Activated CD4-positive, alpha-beta T cell treated with anti-CD3 and anti-CD28 coated beads, Interleukin-2, amount 50 U/mL, for 4 hours (primary cell): ENCODE results near the gene CCDC102B.
"Not testable (repeated sequence)": the region's sequence is repeated elsewhere in the genome, so short reads cannot be mapped to it uniquely, and the experiment has no call there.

Experiments
- DNase-seq, 2 experiments: peaks; one replicate each; pipeline ENCODE4 v3.0.0-alpha.2; 2020

The CCDC102B gene

DNA sequence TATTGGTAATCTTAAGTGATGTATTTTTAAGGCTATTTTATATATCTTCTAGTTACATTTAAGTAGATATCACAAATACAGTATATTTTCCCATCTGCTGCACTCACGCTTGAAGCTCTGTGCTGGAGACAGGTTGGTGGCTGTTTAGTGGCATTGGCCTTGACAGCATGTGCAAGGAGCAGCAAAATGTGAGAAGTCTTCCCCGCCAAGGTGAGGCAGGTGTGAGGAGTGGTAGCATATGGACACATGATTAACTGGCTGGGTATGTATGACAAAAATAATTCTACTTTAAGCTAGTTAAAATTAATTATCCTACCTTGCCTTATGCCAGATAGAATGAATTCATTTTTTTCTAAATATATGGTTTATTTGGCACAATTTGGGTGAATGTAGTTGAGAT lies 117.2 kb downstream of the CCDC102B start:
- DNase-seq = no peak

DNA sequence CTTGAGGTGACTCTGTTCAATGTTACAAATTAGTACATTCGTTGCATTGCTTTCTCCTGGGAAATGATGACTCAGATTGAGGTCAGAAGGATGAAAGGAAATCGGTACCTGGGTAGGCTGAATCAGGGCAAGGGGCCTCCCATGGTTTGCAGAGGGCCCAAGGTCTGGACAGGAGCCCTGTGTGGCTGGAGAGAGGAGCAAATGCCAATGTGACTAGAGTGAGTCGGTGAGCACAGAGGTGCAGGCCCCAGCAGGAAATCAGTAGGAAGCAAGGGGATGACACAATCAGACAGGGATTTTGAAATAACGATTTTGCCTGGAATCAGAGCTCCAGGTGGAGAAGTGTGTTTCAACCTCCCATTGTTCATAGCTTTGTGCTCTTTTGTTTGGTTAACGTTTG lies 118.9 kb downstream of the CCDC102B start:
- DNase-seq = no peak

DNA sequence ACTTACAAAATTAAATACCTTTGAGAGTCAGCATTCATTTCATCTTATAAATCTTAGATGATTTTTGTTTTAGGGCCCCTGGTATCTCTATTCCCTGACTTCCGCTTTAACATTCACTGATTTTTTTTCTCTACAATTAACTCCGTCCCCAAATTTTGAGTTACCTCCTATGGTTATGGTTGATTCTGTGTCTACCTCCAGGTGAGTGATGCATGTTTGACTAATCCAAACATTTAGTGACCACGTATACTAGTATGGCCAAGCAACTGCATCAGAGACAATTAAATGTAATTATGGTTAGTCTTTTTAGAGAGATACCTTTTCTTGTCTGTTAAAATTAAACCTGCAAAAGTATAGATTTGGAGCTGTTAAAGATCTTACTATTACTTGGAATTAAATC lies 120.3 kb downstream of the CCDC102B start:
- DNase-seq = no peak

DNA sequence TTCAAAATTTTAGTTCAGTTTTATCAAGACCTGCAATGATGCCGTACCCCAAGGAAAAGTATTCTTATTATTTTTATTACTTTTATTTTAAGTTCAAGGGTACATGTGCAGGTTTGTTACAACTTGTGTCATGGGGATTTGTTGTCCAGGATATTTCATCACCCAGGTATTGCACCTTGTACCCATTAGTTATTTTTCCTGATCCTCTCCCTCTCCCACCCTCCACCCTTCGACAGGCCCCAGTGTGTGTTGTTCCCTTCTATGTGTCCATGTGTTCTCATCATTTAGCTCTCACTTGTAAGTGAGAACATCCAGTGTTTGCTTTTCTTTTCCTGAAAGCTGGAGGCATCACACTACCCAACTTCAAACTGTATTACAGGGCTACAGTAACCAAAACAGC lies 122.0 kb downstream of the CCDC102B start:
- no peak for DNase-seq

DNA sequence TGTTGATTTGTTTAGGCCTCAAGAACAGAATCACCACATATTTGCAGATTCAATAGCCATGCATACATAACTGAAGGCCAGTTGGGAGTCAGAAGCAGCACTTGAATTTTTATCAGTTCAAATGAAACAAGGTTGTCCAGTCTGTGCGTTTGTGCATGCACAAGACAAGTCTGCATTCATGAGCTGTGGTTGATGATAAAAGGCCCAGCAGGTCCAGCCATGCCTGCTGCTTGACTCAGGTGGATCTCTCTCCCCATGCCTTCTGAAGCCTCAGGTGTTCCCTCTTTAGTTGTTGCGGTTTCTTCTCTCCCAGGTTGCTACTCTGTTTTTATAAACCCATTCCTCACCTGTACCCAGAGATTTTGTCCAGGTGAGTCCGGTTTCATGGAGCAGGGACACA lies 124.5 kb downstream of the CCDC102B start:
- no peak for DNase-seq

DNA sequence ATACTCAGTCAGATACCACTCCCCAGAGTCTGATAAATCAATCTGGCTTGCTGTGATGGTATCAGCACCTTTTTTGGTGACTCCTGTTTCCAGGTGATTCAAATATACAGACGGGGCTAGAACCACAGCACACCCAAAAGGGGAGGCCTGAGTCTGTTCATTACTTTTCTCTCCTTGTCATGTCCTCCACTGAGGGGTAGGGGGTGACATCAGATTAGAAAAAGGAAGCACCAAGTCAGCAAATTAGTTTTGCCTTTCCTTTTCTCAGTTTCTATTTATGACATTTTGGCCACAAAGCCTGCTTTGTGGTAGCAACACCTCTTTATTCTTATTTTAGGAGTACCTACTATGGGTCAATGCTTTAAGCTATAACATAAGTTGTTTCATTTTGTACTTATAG lies 127.4 kb downstream of the CCDC102B start:
- DNase-seq = no peak

DNA sequence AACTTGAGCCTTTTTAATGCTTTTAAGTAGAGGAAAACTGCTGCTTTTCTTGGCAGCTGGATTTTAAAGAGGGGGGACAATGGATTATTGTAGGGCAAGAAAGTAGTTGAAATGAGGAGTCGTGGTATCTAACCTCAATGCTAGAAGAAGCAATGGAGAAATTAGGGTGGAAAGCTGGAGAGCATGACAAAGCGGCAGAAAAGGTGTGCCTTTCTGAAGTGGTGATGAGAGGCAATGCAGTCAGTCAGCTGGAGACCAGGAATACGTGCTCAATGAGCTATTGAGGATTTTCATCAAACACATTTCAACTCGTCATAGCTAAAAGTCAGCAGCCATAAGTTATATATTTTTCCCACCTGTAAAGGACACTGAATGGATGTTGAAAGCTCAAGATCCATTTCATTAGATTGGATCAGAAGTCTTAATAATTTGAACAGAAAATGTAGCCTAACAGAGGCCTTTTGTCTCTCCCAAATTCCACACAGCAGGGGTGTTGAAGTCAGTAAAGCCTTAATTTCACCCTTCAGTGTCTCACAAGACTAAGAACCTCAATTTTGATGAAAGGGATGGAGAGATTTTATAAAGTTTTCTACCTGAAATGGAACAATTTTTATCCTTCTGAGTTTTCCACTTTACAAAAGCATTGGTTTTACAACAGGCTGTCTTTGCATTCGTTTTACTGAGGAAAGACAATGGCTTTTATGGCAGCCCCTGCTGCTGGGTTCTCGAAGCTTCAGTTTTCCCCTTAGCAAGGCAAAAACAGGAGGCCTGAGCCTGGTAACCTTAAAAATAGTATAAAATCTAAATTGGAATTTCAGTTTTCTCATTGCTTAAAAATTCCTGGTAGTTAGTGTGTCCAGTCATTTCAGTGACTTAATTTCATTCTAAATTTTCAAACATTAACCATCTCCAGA lies 131.1 kb downstream of the CCDC102B start:
- no peak for DNase-seq

DNA sequence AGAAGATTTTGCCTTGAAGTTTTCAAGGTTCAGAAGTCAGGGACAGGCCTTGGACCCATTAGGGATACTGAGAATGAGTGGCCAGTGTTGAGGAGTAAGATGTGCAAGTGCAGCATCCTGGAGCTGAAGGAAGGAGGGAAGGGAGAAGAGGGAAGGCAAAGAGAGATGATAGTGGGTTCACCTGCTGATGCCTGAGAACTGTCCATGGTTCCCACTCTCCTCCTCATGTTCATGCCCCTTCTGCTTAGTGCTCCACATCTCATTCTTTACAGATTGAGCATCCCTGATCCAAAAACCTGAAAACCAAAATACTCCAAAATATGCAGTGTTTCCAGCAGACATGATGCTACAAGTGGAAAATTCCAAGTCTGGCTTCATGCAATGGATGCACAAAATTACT lies 137.8 kb downstream of the CCDC102B start:
- DNase-seq = no peak

DNA sequence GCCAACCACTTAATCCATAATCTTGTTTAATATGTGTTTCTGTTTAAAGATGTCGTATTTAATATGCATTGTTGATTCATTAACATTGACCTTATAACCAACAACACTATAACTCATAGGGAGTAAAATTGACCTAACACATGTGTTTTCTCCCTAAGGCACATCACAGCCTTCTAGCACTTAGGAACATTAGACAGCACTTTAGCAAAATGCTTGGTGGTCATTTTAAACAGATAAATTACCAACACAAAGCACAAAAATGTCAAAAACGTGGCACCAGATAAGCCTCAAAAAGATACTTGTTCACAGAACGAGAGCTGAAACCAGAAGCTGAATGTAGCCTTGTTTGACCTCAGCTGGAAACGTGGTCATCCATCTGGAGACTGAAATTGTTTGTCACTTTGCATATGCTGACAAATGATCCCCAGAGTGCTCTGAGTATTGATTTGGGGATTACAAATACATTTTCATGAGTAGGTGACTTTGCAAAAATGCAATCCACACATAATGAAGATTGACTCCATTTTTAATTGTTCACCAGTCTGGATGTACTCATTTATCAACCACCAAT lies 139.2 kb downstream of the CCDC102B start:
- DNase-seq = no peak

DNA sequence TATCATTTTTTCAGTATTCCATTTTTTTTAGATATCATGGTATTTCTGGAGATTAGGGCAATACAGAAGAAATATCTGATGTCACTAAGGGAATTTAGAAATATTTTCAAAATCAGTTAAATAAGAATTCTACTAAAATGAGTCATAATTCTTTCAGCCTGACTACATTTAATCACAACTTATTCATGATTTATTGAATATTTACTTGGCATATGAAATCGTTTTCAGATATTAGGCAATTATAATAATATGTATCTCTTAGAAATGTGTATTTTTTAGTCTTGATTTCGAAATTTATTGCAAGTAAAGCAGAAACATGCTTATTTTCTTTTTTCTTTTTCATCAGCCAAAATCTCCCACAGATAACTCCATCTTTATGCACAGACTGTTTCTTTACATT lies 142.2 kb downstream of the CCDC102B start:
- DNase-seq = no peak

DNA sequence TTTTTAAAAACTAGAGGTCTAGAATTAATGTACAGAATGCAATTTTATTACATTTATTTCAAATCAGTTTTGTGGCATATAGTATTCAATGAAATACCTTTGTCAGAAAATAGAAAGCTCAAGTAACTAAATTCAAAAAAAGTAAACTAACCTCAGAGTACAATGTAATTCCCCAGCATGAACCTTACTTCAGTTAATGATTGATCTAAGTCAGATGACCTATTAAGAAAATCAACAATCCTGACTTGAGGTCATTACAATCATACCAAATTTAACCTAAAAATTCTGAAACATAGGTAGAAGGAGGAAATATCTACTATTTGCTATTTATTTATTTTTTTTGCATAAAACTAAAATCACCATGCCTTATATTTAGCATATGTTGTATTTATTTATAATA lies 142.9 kb downstream of the CCDC102B start:
- no peak for DNase-seq

DNA sequence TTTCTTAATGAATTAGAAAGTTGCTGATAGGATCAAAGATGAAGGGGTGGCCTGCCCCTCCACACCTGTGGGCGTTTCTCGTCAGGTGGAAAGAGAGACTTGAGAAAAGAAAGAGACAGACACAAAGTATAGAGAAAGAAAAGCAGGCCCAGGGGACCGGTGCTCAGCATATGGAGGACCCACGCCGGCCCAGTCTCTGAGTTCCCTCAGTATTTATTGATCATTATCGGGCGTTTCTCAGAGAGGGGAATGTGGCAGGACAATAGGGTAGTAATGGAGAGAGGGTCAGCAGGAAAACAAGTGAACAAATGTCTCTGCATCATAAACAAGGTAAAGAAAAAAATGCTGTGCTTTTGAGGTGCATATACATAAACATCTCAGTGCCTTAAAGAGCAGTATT lies 144.3 kb downstream of the CCDC102B start:
- DNase-seq = no peak

DNA sequence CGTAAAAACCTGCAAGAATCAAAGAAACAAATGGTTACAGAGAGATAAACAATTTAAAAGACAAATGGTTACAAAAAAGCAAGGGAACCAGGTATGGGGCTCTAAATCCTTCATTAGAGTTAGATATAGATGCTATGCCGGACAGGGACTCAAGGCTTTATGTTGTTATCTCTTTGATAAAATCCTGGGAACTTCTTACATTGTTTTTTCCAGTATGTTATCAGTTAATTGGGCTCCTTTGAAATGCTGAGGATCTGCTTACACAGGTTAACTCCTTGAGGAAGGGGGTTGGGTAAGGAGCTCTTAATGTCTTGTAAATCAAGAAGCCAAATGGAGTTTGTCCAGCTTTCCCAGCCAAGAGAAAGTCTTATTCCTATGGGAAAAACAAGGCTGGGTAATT lies 146.0 kb downstream of the CCDC102B start:
- not testable (repeated sequence) for DNase-seq

DNA sequence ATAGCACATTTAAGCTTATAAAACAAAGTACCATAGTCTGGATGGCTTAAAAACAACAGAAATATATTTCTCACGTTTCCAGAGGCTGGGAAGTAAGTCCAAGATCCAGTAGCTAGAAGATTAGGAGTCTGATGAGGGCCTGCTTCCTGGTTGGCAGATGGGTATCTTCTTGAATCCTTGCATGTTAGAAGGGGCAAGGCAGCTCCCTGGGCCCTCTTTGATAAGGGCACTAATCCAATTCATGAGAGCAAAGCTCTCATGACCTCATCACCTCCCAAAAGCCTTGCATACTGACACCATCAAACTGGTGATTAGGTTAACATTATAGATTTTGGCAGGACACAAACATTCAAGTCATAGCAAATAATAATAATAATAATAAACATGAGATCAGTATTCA lies 146.4 kb downstream of the CCDC102B start:
- no peak for DNase-seq

DNA sequence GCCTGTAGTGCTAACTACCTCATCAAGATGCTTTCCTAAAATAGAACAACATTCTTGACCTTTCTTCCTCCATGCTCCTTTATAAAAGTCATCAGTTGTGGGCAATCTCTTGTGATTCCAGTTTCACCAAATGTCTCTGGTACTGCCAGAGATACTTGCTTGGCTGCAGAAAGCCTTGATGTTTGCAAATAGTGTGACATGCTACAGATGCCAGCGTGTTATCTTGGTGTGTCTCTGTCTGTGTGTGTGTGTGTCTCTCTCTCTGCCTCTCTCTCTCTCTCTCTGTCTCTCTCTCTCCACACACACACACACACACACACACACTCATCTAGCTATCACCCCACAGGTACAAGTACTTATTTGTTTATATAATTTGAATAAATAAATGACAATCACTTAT lies 146.9 kb downstream of the CCDC102B start:
- no peak for DNase-seq

DNA sequence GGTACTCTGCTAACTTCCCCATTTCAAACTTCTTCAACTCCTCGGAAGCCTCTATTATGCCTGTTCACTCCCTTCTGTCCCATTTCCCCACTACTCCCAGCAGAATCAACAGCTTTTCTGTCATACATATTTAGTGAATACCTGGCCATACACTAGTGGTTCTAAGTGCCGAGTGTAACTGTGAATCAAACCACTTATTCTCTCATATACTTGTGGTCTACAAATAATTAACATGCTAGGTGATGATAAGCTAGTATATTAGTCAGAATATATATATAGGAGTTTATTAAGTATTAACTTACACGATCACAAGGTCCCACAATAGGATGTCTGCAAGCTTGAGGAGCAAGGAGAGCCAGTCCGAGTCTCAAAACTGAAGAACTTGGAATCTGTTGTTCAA lies 150.7 kb downstream of the CCDC102B start:
- DNase-seq = no peak

DNA sequence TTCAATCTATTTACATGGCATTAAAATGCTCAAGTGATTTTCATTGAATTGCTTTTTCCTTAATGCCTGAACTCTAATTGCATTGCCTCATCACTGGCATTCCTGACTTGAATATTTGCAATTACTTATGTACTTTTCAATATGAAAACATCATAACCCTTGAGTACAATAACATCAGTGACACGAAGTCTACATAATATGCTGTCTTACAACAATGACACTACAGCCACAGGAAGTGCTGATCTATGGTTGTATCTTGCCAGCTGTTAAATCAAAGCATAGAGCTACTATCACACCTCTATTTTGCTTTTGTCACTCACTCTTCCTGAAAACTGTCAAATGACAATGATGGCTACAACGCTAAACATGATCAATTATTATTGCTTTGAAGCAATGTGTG lies 156.9 kb downstream of the CCDC102B start:
- DNase-seq = no peak

DNA sequence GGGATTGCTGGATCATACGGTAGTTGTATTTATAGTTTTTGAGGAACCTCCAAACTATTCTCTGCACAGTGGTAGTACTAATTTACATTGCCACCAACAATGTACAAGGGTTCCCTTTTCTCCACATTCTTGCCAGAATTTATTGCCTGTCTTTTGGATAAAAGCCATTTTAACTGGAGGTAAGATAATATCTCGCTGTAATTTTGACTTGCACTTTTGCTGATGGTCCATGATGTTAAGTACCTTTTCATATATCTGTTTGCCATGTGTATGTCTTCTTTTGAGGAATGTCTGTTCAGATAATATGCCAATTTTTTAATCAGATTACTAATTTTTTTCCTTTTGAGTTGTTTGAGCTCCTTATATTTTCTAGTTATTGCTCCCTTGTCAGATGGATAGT lies 158.8 kb downstream of the CCDC102B start:
- DNase-seq = no peak

DNA sequence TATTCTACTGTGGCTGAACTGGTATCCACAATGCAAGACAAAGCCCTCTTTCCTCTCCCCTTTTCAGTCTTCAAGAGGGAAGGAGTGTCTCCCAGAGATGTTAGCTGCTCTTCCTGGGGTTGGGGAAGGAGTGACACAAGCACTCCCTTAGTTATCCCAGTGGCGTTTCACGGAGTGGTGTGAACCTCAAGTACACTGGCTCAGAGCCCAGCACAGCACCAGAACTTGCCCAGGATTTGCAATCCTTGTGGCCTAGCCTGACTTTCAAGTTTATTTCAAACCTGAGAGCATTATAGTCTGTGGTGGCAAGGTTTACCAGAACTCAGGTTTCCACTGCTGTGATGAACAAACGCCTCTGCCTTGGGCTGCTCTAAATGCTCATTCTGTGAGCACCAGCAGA lies 162.5 kb downstream of the CCDC102B start:
- no peak for DNase-seq

DNA sequence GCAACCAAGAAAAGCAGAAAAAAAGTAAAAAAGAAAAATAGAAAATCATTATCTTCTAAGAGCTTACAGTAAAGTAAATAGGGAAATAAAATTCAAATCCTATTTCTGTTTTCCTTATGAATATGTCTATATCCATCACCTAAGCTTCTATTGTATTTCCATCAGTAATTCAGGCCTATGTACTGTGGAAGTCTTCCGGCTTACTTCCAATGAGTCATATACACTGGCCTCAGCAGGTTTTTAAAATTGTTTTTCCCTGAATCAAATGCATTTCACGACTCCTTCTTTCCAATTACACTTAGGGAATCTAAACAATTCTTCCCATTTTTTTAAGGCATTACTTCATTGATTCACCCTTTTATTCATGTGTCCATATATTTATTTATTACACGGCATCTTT lies 164.7 kb downstream of the CCDC102B start:
- no peak for DNase-seq

DNA sequence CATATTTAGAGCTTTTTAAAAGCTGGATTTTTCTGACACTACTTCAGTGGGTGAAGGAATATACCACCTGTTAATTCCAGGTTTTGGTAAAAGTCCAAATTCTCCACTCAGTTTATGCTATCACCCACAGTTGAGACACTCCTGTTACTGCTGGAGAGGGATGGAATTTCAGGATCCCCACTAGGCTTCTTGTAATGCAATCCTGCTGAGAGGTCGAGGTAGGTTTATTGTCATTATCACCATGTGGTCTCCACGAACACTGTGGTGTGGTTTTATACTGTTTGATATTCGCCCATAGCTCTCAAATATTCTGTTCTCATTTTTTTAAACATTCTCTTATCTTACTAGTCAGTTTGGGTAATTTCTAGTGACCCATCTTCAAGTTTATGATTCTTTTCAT lies 167.9 kb downstream of the CCDC102B start:
- DNase-seq = no peak

DNA sequence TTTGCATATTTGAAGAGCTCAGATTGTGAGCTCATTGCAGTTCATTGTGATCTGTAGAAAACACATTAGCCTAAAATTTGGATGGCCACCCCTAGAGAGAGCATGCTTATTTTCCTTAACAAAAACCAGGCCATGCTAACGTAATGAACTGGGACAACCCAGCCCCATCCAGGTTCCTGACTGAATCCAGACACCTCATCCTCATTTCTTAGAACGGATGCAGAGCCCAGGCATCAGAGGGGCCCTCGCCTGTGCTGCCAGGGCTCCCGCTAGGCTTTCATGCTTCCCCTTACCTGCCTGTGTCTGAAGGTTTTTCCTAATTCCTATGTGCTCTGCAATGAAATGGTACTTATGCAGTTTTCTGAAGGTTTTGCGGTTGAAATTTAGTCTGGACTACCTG lies 171.1 kb downstream of the CCDC102B start:
- DNase-seq = no peak

DNA sequence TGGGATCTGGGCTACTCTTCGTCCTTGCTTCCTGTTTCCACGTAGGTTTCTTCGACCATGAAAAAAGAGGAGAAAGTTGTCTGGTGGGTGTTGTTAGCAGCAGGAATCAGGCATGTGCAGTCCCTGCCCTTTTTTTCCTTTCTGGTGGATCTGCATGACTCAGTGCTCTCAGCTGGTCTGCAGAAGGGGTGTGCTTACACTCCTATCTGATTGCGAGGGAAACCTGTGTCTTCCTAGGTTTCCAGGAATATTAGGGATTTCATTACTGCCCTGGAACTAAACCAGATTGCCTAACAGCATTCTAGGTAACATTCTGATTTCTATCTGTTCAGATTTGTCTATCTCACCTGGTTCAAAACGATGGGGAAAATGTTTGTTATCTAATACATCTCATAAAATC lies 174.3 kb downstream of the CCDC102B start:
- no peak for DNase-seq

DNA sequence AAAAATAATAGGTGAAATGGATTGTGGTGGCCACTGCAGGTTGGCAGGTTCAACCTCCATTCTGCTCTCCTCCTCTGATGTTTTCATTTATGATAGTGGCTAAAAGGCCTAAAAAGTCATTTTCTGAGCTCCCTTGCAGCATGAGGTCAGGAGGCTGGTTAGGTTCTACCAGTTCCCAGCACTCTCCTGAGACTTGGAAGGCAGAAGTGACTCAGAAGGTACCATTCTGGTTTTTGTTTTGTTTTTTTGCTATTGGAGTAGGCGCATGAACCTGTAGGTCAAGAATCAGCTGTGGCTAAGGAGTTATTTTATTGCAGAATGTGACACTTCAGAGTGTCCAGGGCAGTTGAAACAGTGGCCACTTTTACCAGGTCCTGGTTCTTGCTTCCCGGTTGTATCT lies 181.9 kb downstream of the CCDC102B start:
- no peak for DNase-seq

DNA sequence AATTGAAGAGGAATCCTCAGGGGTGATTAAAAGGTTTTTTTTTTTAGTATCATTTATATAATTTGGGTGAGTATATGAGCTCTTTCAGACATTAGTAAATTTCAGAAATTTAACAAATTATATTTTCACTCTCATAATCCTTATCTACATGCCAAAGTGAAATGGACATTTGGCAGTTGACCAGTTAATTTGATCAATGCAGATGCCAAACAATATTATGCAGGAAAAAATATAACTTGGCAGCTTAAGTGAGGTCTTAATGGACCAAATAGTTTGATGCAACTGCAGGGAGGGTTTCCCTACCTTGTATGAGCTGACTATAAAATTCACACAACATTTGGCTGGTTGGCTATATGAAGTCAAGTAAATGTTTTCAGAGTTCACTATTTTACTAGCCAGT lies 185.2 kb downstream of the CCDC102B start:
- DNase-seq = no peak
